ENCODE data around the gene HTD2.

Gene HTD2

GRCh38 chr3:58361866-58362265 is 55.5 kb downstream of the HTD2 start:
- Histone ChIP-seq H3K9me3 (replicated peaks; ENCODE audit: insufficient read depth, low read length) (no peaks in the 10 kb centered on the region), H3K36me3 (replicated peaks; ENCODE audit: insufficient read depth, low read length) (no peaks in the 10 kb centered on the region), H3K9ac (ENCODE audit: low read length) (no peak overlapping the region), H3K27ac (ENCODE audit: low read length) (no peak overlapping the region), H3K4me2 (ENCODE audit: low read depth, low read length) (no peak overlapping the region), H3K9me2 (replicated peaks; ENCODE audit: insufficient read depth, low read length) (no peaks in the 10 kb centered on the region; the same call in 1 of the 2 replicates), H4K20me1 (ENCODE audit: insufficient read depth, low read length) (no peaks in the 10 kb centered on the region), H3K4me3 (ENCODE audit: low read length) (no peak overlapping the region), H3K79me2 (ENCODE audit: low read length) (no peaks in the 10 kb centered on the region), H3K27me3 (replicated peaks; ENCODE audit: insufficient read depth, low read length) (no peaks in the 10 kb centered on the region), H3F3A (ENCODE audit: insufficient read depth, low read length) (no peaks in the 10 kb centered on the region), H3K4me1 (ENCODE audit: low read length) (no peaks in the 10 kb centered on the region), H2AFZ (ENCODE audit: low read length) (no peak overlapping the region)
- DNase-seq: no peak
- TF ChIP-seq CTCF (IDR thresholded peaks at IDR 0.05; ENCODE audit: low read length) (no peak), EZH2 (optimal IDR thresholded peaks at IDR 0.05; ENCODE audit: low read depth, low read length) (no peak), EZH2phosphoT487 (IDR thresholded peaks at IDR 0.05; ENCODE audit: low read length) (no peak)

- no peaks in the 10 kb centered on the region for H4K20me1 ChIP-seq (ENCODE audit: insufficient read depth, low read length)
- no peak for TF ChIP-seq EZH2phosphoT487 (IDR thresholded peaks at IDR 0.05; ENCODE audit: low read length)
- no peak for TF ChIP-seq EZH2 (optimal IDR thresholded peaks at IDR 0.05; ENCODE audit: low read depth, low read length)
- TF ChIP-seq CTCF (IDR thresholded peaks at IDR 0.05; ENCODE audit: low read length): no peak
- H2AFZ ChIP-seq (ENCODE audit: low read length): no peak overlapping the region
- H3K36me3 ChIP-seq (replicated peaks; ENCODE audit: insufficient read depth, low read length): no peaks in the 10 kb centered on the region
- H3K27ac ChIP-seq (ENCODE audit: low read length): no peak overlapping the region
- no peaks in the 10 kb centered on the region for H3K27me3 ChIP-seq (replicated peaks; ENCODE audit: insufficient read depth, low read length)
- DNase-seq: no peak
- H3F3A ChIP-seq (ENCODE audit: insufficient read depth, low read length): no peaks in the 10 kb centered on the region
- no peak overlapping the region for H3K4me2 ChIP-seq (ENCODE audit: low read depth, low read length)
- no peaks in the 10 kb centered on the region for H3K9me3 ChIP-seq (replicated peaks; ENCODE audit: insufficient read depth, low read length)
- H3K9me2 ChIP-seq (replicated peaks; ENCODE audit: insufficient read depth, low read length): no peaks in the 10 kb centered on the region; the same call in 1 of the 2 replicates
- H3K79me2 ChIP-seq (ENCODE audit: low read length): no peaks in the 10 kb centered on the region
- no peak overlapping the region for H3K4me3 ChIP-seq (ENCODE audit: low read length)
- no peaks in the 10 kb centered on the region for H3K4me1 ChIP-seq (ENCODE audit: low read length)
- H3K9ac ChIP-seq (ENCODE audit: low read length): no peak overlapping the region
Measured at GRCh38 chr3:58366699-58367098, 60.4 kb downstream of the HTD2 start.

GRCh38 chr3:58369038-58369437 is 62.7 kb downstream of the HTD2 start:
- H3K9me3 ChIP-seq (replicated peaks; ENCODE audit: insufficient read depth, low read length): no peaks in the 10 kb centered on the region
- H2AFZ ChIP-seq (ENCODE audit: low read length): no peak overlapping the region
- H4K20me1 ChIP-seq (ENCODE audit: insufficient read depth, low read length): no peaks in the 10 kb centered on the region
- no peak overlapping the region for H3K27ac ChIP-seq (ENCODE audit: low read length)
- H3K4me1 ChIP-seq (ENCODE audit: low read length): no peaks in the 10 kb centered on the region
- no peak for DNase-seq
- H3F3A ChIP-seq (ENCODE audit: insufficient read depth, low read length): no peaks in the 10 kb centered on the region
- TF ChIP-seq EZH2 (optimal IDR thresholded peaks at IDR 0.05; ENCODE audit: low read depth, low read length) (no peak), EZH2phosphoT487 (IDR thresholded peaks at IDR 0.05; ENCODE audit: low read length) (no peak), CTCF (IDR thresholded peaks at IDR 0.05; ENCODE audit: low read length) (no peak)
- H3K36me3 ChIP-seq (replicated peaks; ENCODE audit: insufficient read depth, low read length): no peaks in the 10 kb centered on the region
- H3K27me3 ChIP-seq (replicated peaks; ENCODE audit: insufficient read depth, low read length): no peaks in the 10 kb centered on the region
- no peak overlapping the region for H3K9ac ChIP-seq (ENCODE audit: low read length)
- H3K79me2 ChIP-seq (ENCODE audit: low read length): no peaks in the 10 kb centered on the region
- no peaks in the 10 kb centered on the region; the same call in 1 of the 2 replicates for H3K9me2 ChIP-seq (replicated peaks; ENCODE audit: insufficient read depth, low read length)
- no peak overlapping the region for H3K4me3 ChIP-seq (ENCODE audit: low read length)
- no peak overlapping the region for H3K4me2 ChIP-seq (ENCODE audit: low read depth, low read length)
